Uterus (tissue), 4 donors: Measurements from ENCODE around the gene CSTB. TPM values are rescaled to one million over a fixed set of nuclear protein-coding genes. Genes with fewer than 3 reads are reported as not detected.

Experiments
- DNase-seq, 2 donors: peaks; one replicate each; pipeline ENCODE4 v3.0.0-alpha.2; 2019 to 2020
- H3K27ac ChIP-seq, 2 donors: fragments of 200-600 bp; sonication (generic); 1 replicate in 1 of 2; 2 replicates in 1 of 2; pipeline ENCODE4 v1.5.1; 2016 to 2018
- H3K27me3 ChIP-seq, 2 donors: fragments of 200-600 bp; sonication (generic); one replicate each; pipeline ENCODE4 v1.5.1; 2018 to 2019; ENCODE audit warnings: control low read depth in 1 of 2
- H3K36me3 ChIP-seq, 2 donors: fragments of 200-600 bp; sonication (generic); one replicate each; pipeline ENCODE4 v1.5.1; 2019; ENCODE audit warnings: control low read depth in 1 of 2
- H3K4me1 ChIP-seq, 2 donors: fragments of 200-600 bp; sonication (generic); one replicate each; pipeline ENCODE4 v1.5.1; 2018 to 2019; ENCODE audit warnings: control low read depth in 1 of 2
- H3K4me3 ChIP-seq, 2 donors: fragments of 200-600 bp; sonication (generic); 1 replicate in 1 of 2; 2 replicates in 1 of 2; pipeline ENCODE4 v1.5.1; 2018 to 2019; ENCODE audit warnings: mild to moderate bottlenecking in 1 of 2
- H3K9me3 ChIP-seq, 2 donors: fragments of 200-600 bp; sonication (generic); one replicate each; pipeline ENCODE4 v1.5.1; 2019; ENCODE audit warnings: control low read depth in 1 of 2
- CTCF ChIP-seq, 4 experiments: fragments of 200-600 bp in 2 of 4; fragments of 450-650 bp in 2 of 4; sonication (generic) in 2 of 4; IDR thresholded peaks; one replicate each; pipeline ENCODE4 v1.5.1; 2016 to 2019; ENCODE audit warnings: antibody characterized with exemption in 4 of 4, mild to moderate bottlenecking in 2 of 4, moderate library complexity in 1 of 4
- POLR2A ChIP-seq, 2 donors: fragments of 450-650 bp; IDR thresholded peaks; one replicate each; pipeline ENCODE4 v1.6.1; 2016; ENCODE audit warnings: antibody characterized with exemption in 2 of 2, mild to moderate bottlenecking in 1 of 2, moderate library complexity in 1 of 2
- intact Hi-C: fragments of 100-400 bp; cut with DNase I; formaldehyde crosslinking; loops from one replicate; pipeline ENCODE4 v1.15.1; 2023; ENCODE audit warnings: low total_unique reads
- total RNA-seq, 4 donors: library from RNA; depleted of rRNA in 3 of 4; stranded (reverse); fragments of >200 nt in 3 of 4; gene quantifications; one replicate each; pipeline versions ENCODE4 v1.1.0 to v1.2.4, GENCODE V29; 2014 to 2023
- donor health status: DM: yes; HTN: yes; CAD: no.

Gene CSTB
- total RNA-seq, 4 donors from 2014 or later = 2.0 to 31.2 (median 5.6) TPM

GRCh38 chr21:43783098-43783700, 7.1 kb upstream of the CSTB start:
- intact Hi-C loops = no loop called here

GRCh38 chr21:43782431-43783097, 6.5 kb upstream of the CSTB start:
- no peaks in the 10 kb centered on the region for H3K27me3 ChIP-seq
- no peak overlapping the region for H3K27ac ChIP-seq
- H3K36me3 ChIP-seq = no peaks in the 10 kb centered on the region
- no peaks in the 10 kb centered on the region for H3K9me3 ChIP-seq
- TF ChIP-seq POLR2A (IDR thresholded peaks at IDR 0.05) (no peak), CTCF (IDR thresholded peaks at IDR 0.05) (no peak)
- no peaks in the 10 kb centered on the region for H3K4me1 ChIP-seq
- DNase-seq = no peak
- H3K4me3 ChIP-seq = no peak overlapping the region
- intact Hi-C loops = no loop called here

More at GRCh38 chr21:43783098-43783700, 7.1 kb upstream of the CSTB start:
- no peak for DNase-seq
- Histone ChIP-seq H3K4me3 (no peak overlapping the region), H3K36me3 (no peaks in the 10 kb centered on the region), H3K27ac (no peak overlapping the region), H3K27me3 (no peaks in the 10 kb centered on the region), H3K9me3 (no peaks in the 10 kb centered on the region), H3K4me1 (no peaks in the 10 kb centered on the region)
- TF ChIP-seq CTCF (IDR thresholded peaks at IDR 0.05) (no peak), POLR2A (IDR thresholded peaks at IDR 0.05) (no peak)

- Histone ChIP-seq H3K9me3 (no peaks in the 10 kb centered on the region), H3K36me3 (no peaks in the 10 kb centered on the region), H3K27me3 (no peaks in the 10 kb centered on the region), H3K27ac (no peak overlapping the region), H3K4me3 (no peak overlapping the region), H3K4me1 (no peaks in the 10 kb centered on the region)
- intact Hi-C loops = no loop called here
- TF ChIP-seq CTCF (IDR thresholded peaks at IDR 0.05) (no peak), POLR2A (IDR thresholded peaks at IDR 0.05) (no peak)
- DNase-seq = no peak
These were observed 5.7 kb upstream of the CSTB start for GRCh38 chr21:43781846-43782245.

GRCh38 chr21:43779660-43780059, 3.6 kb upstream of the CSTB start:
- no peaks in the 10 kb centered on the region for H3K4me1 ChIP-seq
- no peak overlapping the region for H3K4me3 ChIP-seq
- no peak for DNase-seq
- no peaks in the 10 kb centered on the region for H3K36me3 ChIP-seq
- intact Hi-C loops = loop anchor here (10.0 kb wide), 1 partner anchor 65 kb away; the partner anchor contains the start of gene PDXK
- H3K27me3 ChIP-seq = no peaks in the 10 kb centered on the region
- no peaks in the 10 kb centered on the region for H3K9me3 ChIP-seq
- no peak for TF ChIP-seq POLR2A (IDR thresholded peaks at IDR 0.05)
- TF ChIP-seq CTCF (IDR thresholded peaks at IDR 0.05) = no peak
- no peak overlapping the region for H3K27ac ChIP-seq
